HG02840 (cell line): ENCODE measurements around the gene TBATA.

ENCODE experiments used
- ATAC-seq: cut with Tn5 transposase; IDR thresholded peaks from one replicate; pipeline ENCODE4 v1.9.1; 2021; ENCODE audit warnings: mild to moderate bottlenecking, moderate library complexity, moderate number of reproducible peaks; ENCODE audit not compliant: unreplicated experiment, low FRiP score

TBATA gene

DNA sequence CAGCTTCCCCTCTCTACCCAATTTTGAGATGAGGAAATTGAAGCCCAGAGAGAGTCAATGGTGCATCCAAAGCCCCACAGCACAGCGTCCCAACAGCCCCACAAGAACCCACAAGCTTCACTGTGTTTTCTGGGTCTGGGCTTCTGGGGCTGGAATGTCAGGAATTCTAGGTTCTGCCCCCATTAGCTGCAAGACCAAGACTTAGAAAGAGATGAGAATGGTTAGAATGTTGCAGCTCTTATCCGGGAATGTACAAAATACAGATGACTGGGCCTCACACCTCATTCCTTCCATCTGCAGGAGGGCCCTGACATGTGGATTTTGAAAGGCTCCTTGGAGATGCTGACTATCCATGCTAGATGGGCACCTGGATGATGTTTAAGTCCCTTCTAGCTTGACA is 24.5 kb upstream of the TBATA start:
- no peak for ATAC-seq

DNA sequence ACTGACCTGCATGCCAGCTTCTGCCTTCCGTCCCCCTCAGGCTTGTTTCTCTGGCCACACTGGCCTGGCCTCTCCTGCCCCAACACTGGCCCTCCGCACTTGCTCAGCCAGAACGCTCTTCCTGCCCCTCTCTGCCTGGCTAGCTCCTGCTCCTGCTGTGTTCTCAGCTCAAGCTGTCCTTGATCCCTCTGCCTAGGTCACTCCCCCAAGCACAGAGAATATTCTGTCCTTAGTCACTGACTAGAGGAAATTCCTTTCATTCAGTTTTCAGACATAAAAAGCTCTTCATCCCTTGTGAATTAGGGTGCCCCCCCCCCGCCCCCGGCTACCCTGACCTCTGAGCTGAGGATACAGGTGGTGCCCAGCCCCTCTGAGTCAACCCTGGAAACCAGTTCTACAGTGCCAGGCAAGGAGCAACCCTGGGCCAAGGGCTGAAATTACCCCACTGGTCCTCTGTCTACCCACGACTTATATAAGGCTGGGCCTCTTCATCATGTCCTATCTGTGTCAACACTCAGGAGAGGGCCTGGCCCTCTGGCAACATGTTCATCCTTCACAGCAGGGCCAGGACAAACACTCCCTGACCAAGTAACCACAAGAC is 23.9 kb upstream of the TBATA start:
- no peak for ATAC-seq

DNA sequence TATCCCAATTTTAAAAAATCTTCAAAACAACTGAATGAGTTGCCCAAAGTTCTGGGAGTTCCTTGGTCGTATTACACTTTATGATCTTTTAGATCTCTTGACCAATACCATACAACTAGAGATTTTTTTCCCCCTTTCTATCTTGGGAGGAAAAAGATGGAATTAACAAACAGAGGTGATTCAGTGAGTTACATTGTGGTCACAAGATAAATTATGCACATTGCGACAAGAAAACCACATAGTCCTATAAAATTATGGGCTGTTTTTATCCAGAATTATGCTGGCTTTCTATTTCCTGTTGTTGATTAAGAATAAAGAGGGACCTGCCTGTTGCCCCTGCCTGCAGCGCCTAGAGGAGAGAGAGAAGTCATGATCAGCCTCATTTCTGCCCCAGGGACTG is 22.4 kb upstream of the TBATA start:
- ATAC-seq = no peak

DNA sequence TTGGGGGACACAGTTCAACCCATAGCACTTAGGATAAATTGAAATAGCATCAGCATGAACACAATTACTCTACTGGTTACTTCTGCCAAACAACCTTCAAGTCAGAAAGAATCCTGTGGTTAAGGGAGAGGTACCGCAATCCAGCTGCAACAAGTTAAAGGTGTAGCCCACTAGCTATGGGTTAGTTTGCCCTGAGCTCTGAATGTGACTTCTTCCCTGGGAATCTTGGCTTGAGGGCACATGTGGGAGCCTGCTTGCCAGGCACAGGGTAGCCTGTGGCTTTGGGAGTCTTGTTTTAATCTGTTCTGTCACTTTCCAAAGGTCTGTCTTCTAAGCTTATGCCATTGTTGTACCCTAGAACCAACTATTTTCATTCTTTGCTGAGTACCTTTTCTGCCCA is 21.7 kb upstream of the TBATA start:
- ATAC-seq = no peak

- ATAC-seq = no peak
Observed at GRCh38 chr10:70805619-70806215, 20.5 kb upstream of the TBATA start.

GRCh38 chr10:70804421-70804808 is 19.2 kb upstream of the TBATA start:
- no peak for ATAC-seq

DNA sequence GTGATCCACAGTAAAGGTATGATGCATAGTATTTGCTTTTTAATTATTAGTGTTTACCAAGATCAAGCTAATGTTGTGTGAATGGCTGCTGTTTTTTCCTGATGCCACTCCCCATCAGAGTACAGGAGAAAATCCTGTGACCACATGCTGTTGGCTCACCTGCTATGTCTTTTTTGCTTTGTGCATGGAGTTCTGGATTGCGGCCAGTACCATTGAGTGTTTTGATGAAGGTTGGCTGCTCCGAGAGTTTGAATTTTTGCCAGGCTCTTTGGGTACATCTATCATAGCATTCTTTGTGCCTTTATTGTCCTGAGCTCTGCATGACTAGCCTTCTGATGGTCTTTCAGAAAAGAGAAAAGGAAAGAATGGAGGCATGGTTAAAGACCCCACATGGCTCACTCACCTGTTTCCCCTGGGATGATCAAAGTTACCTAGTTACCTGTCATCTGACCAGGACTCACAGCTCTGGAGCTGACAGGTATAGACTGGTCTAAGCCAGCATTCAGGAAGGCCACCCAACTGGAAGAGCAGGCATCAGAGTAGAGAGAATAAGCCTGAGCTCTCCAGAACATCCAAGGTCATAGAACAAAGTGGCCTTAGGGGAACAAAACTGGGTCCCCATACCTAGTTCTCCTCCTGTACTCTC is 18.7 kb upstream of the TBATA start:
- ATAC-seq = no peak

DNA sequence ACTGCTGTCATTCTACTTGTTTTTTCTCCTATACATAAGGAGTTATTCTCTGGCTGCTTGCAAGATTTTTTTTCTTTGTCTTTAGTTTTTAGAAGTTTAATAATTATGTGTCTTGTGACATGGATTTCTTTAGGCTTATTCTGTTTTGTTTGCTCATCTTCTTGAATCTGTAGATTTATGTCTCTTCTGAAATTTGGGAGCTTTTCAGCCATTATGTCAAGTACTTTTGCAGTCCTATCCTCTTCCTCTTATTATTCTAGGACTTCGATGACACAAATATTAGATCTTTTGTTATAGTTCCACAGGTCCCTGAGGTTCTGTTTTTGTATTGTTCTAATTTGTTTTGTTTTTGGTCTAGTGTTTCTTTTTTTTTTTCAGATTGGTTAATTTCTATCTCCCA is 16.7 kb upstream of the TBATA start:
- no peak for ATAC-seq

GRCh38 chr10:70799124-70799523 is 13.9 kb upstream of the TBATA start:
- ATAC-seq = no peak

DNA sequence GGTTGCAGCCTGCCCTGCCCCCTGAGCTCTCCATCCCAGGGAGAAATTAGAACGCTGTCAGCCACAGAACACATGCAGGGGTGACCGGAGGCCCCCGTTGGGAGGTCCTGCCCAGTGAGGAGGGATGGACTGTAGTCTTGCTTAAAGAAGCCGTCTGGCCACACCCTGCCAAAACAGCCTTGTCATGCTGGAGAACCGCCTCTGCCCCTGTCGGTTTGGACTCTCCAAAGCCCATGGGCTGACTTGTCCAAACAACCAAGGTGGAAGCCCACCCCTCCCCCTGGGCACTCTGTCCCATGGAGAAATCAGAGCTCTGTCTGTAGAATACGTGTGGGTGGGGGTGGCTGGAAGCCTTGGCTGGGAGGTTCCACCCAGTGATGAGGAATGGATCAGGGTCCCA is 12.7 kb upstream of the TBATA start:
- ATAC-seq = no peak

DNA sequence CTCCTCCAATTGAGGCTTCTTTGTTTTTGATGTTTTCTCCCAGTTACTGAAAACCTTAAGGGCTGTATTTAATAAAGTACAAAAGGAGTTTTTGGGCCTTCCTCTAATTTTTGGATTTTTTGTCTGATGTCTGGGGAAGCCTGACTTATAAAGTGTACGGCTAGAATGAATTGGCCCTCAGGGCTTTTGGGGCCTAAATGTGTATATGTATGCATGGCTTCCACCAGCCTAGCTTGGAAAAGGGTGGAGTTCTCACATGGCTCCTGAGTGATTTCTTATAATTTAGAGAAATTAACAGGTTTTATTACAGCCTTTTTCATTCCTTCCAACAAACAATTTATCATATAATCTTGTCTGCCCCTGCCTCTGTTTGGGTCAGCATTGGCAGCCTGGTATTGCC is 10.4 kb upstream of the TBATA start:
- no peak for ATAC-seq

GRCh38 chr10:70791386-70792039 is 6.3 kb upstream of the TBATA start:
- ATAC-seq = no peak

DNA sequence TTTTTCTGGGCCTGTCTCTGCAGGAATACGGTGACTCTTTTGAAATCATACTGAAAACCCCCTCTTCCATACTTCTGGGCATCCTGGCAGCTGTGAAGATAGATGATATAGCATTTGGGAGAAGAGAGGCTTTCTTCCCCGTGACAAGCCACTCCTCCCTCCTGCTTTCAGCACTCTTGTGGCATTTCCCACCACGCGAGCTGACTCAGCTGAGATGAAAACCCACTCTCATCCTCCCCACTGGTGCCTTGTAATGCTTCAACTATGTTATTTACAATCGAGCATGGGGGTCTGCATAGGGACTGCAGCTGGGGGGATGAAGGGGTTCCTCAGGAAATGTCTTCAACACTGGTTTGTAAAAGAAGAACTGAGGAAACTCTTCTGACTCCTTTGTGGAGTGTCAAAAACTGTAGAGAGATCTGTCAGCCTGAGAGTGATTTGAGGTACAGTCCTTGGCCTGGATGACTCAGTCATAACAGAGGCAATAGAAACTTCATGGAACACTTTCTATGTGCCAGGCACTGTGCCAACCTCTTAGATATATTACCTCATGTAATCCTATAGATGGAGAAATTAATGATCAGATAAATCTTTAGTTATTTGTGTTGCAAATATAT is 1.7 kb upstream of the TBATA start:
- ATAC-seq = no peak

DNA sequence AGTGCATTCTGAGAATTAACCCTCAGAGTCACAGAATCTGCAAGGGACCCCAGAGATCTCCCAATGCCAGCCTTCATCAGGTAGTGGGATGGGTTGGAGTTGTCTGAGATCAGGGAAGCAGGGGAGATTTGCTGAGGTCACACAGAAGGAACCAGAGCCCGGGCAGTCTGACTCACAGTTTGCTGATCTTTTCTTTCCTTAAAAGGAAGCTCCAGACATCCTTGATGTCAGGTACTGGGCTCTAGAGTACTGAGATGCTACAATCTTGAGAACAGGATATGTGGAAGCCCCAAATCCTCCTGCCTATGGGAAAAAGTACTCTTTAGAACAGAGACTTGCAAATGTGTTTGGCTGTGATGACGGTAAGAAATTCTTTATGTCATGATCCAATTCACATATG is 706 bp downstream of the TBATA start:
- no peak for ATAC-seq

DNA sequence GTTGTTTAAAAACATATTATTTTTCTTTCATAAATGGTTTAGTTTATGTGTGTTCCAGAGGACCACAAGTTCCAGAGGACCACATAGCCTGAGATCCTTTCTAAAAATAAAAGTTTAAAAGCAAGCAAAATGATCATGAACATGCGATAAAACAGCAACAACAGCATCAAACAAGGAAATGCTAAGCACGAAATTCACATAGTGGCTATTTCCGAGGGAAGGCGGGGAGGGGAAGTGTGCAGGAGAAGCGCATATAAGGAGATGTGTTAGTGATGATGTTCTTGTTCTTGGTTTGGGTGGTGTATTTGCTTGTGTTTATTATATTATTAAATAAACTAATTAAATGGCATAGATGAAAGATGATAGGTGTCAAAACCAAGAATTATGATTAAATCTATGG is 1.2 kb downstream of the TBATA start:
- ATAC-seq = no peak

GRCh38 chr10:70782746-70783680 is 2.2 kb downstream of the TBATA start:
- no peak for ATAC-seq

- no peak for ATAC-seq
Observed at GRCh38 chr10:70782086-70782745, 3.0 kb downstream of the TBATA start.

- ATAC-seq = no peak
Observed at GRCh38 chr10:70781461-70782051, 3.6 kb downstream of the TBATA start.

GRCh38 chr10:70780772-70781171 is 4.4 kb downstream of the TBATA start:
- ATAC-seq = no peak
